Measurements from ENCODE around the gene OR4P4. TPM values are rescaled to one million over a fixed set of nuclear protein-coding genes. Genes with fewer than 3 reads are reported as not detected.

Gene OR4P4
- total and polyA plus RNA-seq, 4 donors = not detected

GRCh38 chr11:55655096-55655495, 20.2 kb downstream of the OR4P4 start:
- no peak overlapping the region for H3K4me3 ChIP-seq (ENCODE audit: low read depth in 1 of 3, low read length in 3 of 3)
- TF ChIP-seq FOXA1 (IDR thresholded peaks at IDR 0.05) (no peak), RAD21 (IDR thresholded peaks at IDR 0.05) (no peak), REST (IDR thresholded peaks at IDR 0.05) (no peak), RXRA (IDR thresholded peaks at IDR 0.05) (no peak), ZBTB33 (IDR thresholded peaks at IDR 0.05) (no peak), NR2F2 (IDR thresholded peaks at IDR 0.05) (no peak), EGR1 (IDR thresholded peaks at IDR 0.05; ENCODE audit: low read depth in 2 of 2) (no peak), FOXA2 (IDR thresholded peaks at IDR 0.05) (no peak), HNF4A (conservative IDR thresholded peaks at IDR 0.05) (no peak), CTCF (IDR thresholded peaks at IDR 0.05; ENCODE audit: low read depth, low read length, missing input control) (no peak), TAF1 (conservative IDR thresholded peaks at IDR 0.05) (no peak), GABPA (IDR thresholded peaks at IDR 0.05 in 1 of 2, conservative IDR thresholded peaks at IDR 0.05 in 1 of 2) (no peak), JUND (IDR thresholded peaks at IDR 0.05) (no peak), YY1 (IDR thresholded peaks at IDR 0.05) (no peak), MAX (IDR thresholded peaks at IDR 0.05) (no peak), SP1 (IDR thresholded peaks at IDR 0.05) (no peak), ATF3 (IDR thresholded peaks at IDR 0.05) (no peak), HNF4G (IDR thresholded peaks at IDR 0.05) (no peak)

More at GRCh38 chr11:55655096-55655495, 20.2 kb downstream of the OR4P4 start:
- no peak for DNase-seq (ENCODE audit: low spot score)
- H3K9me3 ChIP-seq (ENCODE audit: control insufficient read depth in 4 of 4, low read length in 3 of 4) = peaks cover 0 to 2% (median under 1%) of the 10 kb centered on the region in 4 donors
- H3K36me3 ChIP-seq (ENCODE audit: control insufficient read depth in 4 of 4, insufficient read depth in 3 of 4, low read depth in 1 of 4, low read length in 3 of 4) = no peaks in the 10 kb centered on the region
- no peak overlapping the region for H3K27ac ChIP-seq (ENCODE audit: low read depth in 1 of 2, low read length in 2 of 2)
- H3K4me1 ChIP-seq (ENCODE audit: control insufficient read depth in 4 of 4, insufficient read depth in 4 of 4, low read length in 3 of 4) = no peaks in the 10 kb centered on the region
- no peak overlapping the region for H3K9ac ChIP-seq (ENCODE audit: low read depth in 1 of 2, low read length in 2 of 2)
- H3K27me3 ChIP-seq (ENCODE audit: control insufficient read depth in 4 of 4, insufficient read depth in 4 of 4, low read length in 3 of 4) = no peaks in the 10 kb centered on the region

Measured in liver (tissue), 9 donors.